GM03348 (cell line): ENCODE results near the gene MET.
"Not testable (repeated sequence)": the region's sequence is repeated elsewhere in the genome, so short reads cannot be mapped to it uniquely, and the experiment has no call there.

Source experiments
- DNase-seq: peaks from one replicate; pipeline ENCODE4 v3.0.0; 2012; ENCODE audit warnings: low spot score

The MET gene

GRCh38 chr7:116671681-116672595, at the start of gene MET:
MET (plus strand) TSS chr7:116672196; CDS start chr7:116699085, 26,889 bp downstream.
- DNase-seq, result peak; percentile 92

- no peak for DNase-seq
Measured at GRCh38 chr7:116626886-116627285, 45.1 kb upstream of the MET start.

GRCh38 chr7:116629051-116629463, 42.9 kb upstream of the MET start:
- DNase-seq, result no peak

GRCh38 chr7:116630357-116630756, 41.6 kb upstream of the MET start:
- DNase-seq, result no peak

GRCh38 chr7:116630932-116631671, 40.9 kb upstream of the MET start:
- peak; percentile 61 for DNase-seq

- no peak for DNase-seq
Measured at GRCh38 chr7:116631676-116632075, 40.3 kb upstream of the MET start.

GRCh38 chr7:116632384-116632783, 39.6 kb upstream of the MET start:
- peak; percentile 27 for DNase-seq

- peak; percentile 45 for DNase-seq
Measured at GRCh38 chr7:116633131-116633988, 38.6 kb upstream of the MET start.

- no peak for DNase-seq
Measured at GRCh38 chr7:116636997-116637396, 35.0 kb upstream of the MET start.

GRCh38 chr7:116638592-116638991, 33.4 kb upstream of the MET start:
- DNase-seq, result not testable (repeated sequence)

GRCh38 chr7:116641551-116642153, 30.3 kb upstream of the MET start:
- no peak for DNase-seq

- not testable (repeated sequence) for DNase-seq
Measured at GRCh38 chr7:116643148-116643547, 28.8 kb upstream of the MET start.

GRCh38 chr7:116644628-116645027, 27.4 kb upstream of the MET start:
- no peak for DNase-seq

- DNase-seq, result no peak
Measured at GRCh38 chr7:116647290-116647689, 24.7 kb upstream of the MET start.

- DNase-seq, result no peak
Measured at GRCh38 chr7:116647861-116648260, 24.1 kb upstream of the MET start.

- no peak for DNase-seq
Measured at GRCh38 chr7:116650436-116650835, 21.6 kb upstream of the MET start.

GRCh38 chr7:116652793-116653192, 19.2 kb upstream of the MET start:
- DNase-seq, result peak; percentile 9

- peak; percentile 53 for DNase-seq
Measured at GRCh38 chr7:116653204-116653603, 18.8 kb upstream of the MET start.

GRCh38 chr7:116653646-116654045, 18.4 kb upstream of the MET start:
- DNase-seq, result no peak

GRCh38 chr7:116659248-116659647, 12.7 kb upstream of the MET start:
- not testable (repeated sequence) for DNase-seq

- no peak for DNase-seq
Measured at GRCh38 chr7:116661865-116662264, 10.1 kb upstream of the MET start.

- DNase-seq, result no peak
Measured at GRCh38 chr7:116663744-116664143, 8.3 kb upstream of the MET start.
